AG09319 (cell line): ENCODE data around the gene TMEM63B.

Source experiments
- DNase-seq: peaks from one replicate; pipeline ENCODE4 v3.0.0-alpha.2; 2010; ENCODE audit warnings: low read depth; ENCODE audit errors: extremely low read depth
- TF ChIP-seq, protein P1 (sequence below): IDR thresholded peaks from 2 replicates; pipeline ENCODE4 v1.5.1; 2011; ENCODE audit warnings: low read depth, mild to moderate bottlenecking, inconsistent platforms, low read length, moderate library complexity

The TMEM63B gene

DNA sequence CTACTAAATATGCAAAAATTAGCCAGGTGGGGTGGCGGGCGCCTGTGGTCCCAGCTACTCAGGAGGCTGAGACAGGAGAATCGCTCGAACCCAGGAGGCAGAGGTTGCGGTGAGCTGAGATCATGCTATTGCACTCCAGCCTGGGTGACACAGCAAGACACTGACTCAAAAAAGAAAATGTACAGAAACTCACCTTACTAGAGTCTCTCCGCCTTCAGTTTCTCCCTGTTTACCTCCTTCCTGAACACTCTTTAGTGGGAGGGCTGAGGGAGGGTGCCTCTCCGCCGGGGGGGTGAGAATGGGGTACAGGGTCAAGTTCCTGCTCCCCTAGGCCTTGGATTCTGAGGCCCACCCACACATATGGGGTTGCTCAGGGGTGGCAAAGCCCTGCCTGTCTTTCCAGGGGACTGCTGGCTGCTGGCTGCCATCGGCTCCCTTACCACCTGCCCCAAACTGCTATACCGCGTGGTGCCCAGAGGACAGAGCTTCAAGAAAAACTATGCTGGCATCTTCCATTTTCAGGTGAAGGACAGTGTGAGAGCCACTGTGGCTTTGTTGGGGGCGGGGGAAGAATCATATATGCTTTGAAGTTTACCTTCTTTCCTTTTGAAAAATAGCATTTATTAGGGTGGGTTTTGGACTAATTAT lies 44.7 kb downstream of the TMEM63B start:
- TF ChIP-seq, protein P1, sequence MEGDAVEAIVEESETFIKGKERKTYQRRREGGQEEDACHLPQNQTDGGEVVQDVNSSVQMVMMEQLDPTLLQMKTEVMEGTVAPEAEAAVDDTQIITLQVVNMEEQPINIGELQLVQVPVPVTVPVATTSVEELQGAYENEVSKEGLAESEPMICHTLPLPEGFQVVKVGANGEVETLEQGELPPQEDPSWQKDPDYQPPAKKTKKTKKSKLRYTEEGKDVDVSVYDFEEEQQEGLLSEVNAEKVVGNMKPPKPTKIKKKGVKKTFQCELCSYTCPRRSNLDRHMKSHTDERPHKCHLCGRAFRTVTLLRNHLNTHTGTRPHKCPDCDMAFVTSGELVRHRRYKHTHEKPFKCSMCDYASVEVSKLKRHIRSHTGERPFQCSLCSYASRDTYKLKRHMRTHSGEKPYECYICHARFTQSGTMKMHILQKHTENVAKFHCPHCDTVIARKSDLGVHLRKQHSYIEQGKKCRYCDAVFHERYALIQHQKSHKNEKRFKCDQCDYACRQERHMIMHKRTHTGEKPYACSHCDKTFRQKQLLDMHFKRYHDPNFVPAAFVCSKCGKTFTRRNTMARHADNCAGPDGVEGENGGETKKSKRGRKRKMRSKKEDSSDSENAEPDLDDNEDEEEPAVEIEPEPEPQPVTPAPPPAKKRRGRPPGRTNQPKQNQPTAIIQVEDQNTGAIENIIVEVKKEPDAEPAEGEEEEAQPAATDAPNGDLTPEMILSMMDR = no peak
- no peak for DNase-seq

DNA sequence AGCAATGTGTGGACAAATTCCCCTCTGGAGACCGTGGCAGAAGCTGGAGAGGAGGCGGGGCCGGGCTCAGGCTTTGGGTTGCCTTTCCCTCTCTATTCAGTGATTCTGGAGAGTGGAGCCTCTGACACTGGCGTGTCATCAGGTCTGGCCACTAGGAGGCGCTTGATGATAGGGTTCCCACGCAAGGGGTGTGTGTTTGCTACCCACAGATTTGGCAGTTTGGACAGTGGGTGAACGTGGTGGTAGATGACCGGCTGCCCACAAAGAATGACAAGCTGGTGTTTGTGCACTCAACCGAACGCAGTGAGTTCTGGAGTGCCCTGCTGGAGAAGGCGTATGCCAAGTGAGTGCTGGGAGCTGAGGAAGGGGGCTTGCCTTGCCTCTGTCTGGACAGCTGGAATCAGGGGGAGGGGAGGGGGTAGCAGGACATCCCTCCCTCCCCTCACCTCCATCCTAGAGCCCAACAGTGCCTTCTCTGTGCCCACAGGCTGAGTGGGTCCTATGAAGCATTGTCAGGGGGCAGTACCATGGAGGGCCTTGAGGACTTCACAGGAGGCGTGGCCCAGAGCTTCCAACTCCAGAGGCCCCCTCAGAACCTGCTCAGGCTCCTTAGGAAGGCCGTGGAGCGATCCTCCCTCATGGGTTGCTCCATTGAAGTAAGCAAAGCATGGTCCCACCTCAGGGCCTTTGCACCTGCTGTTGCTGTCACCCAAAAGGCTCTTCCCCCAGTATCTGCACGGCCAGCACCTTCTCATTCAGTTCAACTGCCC lies 45.6 kb downstream of the TMEM63B start:
- peak; percentile 42 for DNase-seq
- TF ChIP-seq, protein P1 = peak; percentile 90

DNA sequence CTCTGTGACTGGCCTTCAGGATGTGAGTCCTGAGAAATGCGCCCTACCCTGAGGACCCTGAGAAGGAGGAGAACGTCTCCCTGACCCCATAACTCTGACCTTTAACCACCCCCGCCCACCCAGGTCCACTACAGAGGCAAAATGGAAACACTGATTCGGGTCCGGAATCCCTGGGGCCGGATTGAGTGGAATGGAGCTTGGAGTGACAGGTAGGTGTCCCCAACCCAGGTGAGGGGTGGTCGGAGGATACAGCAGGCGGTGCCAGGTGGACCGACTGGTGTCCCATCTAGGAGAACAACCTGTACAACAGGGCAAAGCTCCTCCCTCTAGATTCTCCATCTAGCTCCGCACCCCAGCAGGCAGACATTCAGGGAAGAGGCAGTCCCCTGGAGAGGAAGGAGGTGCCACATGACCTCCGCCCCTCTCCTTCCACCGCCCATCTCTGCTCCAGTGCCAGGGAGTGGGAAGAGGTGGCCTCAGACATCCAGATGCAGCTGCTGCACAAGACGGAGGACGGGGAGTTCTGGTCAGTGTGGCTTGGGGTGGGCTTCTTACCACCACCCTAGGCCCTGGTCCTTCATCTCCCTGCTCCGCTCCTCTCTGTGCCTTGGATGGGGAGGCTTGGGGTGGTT lies 48.9 kb downstream of the TMEM63B start:
- DNase-seq = no peak
- TF ChIP-seq, protein P1 = no peak

DNA sequence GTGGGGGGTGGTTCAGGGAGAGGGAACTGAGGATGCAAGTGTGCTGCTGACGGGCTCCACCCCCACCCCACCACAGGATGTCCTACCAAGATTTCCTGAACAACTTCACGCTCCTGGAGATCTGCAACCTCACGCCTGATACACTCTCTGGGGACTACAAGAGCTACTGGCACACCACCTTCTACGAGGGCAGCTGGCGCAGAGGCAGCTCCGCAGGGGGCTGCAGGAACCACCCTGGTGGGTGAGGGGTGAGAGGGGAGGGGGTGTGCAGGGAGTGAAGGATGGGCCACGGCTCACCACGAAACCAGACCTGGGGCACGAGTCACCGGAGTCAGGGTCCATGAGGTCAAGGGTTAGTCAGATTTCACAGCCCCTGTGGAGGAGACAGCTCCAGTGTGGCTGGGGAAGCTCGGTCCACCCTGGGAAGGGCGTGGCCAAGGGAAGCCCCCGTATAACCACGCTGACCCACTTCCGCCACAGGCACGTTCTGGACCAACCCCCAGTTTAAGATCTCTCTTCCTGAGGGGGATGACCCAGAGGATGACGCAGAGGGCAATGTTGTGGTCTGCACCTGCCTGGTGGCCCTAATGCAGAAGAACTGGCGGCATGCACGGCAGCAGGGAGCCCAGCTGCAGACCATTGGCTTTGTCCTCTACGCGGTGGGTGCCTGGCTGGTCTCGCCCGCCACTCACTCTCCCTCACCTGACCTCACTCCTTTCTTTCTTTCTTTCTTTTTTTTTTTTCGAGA lies 49.6 kb downstream of the TMEM63B start:
- DNase-seq = no peak
- TF ChIP-seq, protein P1 = no peak

DNA sequence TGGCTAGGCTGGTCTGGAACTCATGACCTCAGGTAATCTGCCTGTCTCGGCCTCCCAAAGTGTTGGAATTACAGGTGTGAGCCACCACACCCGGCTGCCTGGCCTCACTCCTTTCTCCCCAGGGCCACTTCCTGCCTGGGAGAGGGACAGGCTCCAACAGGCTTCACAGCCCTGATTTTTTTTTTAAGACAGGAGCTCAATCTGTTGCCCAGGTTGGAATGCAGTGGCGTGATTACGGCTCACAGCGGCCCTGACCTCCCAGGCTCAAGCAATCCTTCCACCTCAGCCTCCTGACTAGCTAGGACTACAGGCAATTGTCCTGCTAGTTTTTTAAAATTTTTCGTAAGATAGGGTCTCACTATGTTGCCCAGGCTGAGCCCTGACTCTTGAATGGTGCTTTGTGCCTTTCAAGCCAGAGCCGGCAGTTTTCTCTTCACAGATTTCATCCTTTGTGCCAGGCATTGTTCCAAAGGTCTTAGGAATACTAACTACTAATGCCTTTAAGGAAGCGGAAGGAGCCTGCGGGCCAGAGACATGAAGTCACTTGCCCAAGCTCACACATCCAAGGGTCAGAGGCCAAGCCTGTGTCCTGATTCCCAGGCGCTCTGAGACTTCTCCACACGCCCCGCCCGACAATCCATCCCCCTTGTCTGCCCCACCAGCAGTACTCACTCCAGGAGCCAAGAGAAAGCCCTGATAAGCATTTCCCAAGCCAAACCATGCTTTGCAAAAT lies 50.5 kb downstream of the TMEM63B start:
- TF ChIP-seq, protein P1 = no peak
- peak; percentile 25 for DNase-seq

DNA sequence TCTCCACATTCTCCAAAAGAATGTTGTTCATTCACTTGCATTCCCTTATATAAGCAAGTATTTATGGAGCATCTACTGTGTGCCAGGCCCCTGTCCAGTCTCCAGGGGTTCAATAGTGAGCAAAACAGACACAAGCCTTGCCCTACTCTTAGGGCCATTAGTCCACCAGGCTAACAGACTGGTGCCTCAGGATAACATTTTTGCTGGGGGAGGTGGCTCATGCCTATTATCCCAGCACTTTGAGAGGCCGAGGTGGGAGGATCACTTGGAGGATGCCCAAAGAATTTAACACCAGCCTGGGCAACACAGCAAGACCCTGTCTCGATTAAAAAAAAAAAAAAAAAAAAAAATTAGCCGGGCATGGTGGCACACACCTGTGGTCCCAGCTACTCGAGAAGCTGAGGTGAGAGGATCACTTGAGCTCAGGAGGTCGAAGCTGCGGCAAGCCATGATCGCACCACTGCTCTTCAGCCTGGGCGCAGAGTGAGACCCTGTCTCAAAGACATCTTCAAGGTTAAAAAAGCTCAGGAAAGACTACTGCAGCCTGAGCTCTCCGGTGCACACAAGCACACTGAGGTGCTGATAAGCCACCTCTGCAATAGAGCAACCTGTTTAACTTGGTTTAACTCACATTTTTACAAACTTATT lies 51.2 kb downstream of the TMEM63B start:
- no peak for DNase-seq
- TF ChIP-seq, protein P1 = no peak
